Retinal pigment epithelial cell (primary cell): ENCODE results near the gene PANX2.

Source experiments
- DNase-seq: peaks from one replicate; pipeline ENCODE4 v3.0.0-alpha.2; 2010; ENCODE audit warnings: low read depth
- H3K4me3 ChIP-seq: 2 replicates; pipeline ENCODE4 v1.5.1; 2011; ENCODE audit warnings: mild to moderate bottlenecking, low read length, control low read depth, moderate library complexity
- TF ChIP-seq, protein P1 (sequence below): conservative IDR thresholded peaks from 2 replicates; pipeline ENCODE4 v1.5.1; 2011; ENCODE audit warnings: low read depth, low read length, control low read depth, inconsistent platforms

Gene PANX2

DNA sequence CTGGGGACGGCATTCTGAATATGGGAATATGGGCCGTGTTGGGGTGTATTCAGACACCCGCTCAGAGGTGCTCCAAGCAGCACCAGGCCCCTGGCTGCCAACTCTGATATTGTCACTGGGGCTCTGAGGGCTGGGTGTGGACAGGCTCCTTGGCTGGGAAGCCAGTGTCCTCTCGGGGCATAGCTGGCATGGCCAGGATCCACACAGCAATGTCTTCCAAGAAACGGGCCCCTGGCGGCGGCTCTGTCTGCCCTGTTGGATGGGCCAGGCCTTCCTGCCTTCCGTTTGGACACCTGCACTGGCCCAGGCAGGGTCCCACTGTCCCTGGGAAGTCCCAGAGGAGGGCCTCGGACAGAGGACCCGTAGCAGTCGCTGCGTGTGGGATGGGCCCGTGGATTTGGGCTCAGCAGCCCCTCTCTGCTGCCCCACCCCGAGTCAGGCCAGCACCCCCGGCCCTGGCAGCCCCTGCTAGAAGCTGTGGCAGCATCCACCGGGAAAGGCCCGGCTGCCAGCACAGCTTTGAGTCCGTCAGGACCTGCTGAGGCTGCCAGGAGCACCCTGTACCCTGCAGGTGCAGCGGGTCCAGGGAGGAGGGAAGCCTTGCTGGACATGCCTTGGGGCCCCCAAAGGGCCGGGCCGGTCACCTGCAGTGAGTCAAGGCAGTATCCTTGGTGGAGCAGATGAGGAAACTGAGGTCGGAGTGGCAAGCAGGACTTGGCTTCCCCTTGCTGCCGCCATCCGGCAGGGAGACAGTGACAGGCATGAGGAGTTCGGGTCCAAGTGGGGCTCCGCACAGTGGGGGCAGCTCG, 4.1 kb downstream of the PANX2 start:
- TF ChIP-seq, protein P1, sequence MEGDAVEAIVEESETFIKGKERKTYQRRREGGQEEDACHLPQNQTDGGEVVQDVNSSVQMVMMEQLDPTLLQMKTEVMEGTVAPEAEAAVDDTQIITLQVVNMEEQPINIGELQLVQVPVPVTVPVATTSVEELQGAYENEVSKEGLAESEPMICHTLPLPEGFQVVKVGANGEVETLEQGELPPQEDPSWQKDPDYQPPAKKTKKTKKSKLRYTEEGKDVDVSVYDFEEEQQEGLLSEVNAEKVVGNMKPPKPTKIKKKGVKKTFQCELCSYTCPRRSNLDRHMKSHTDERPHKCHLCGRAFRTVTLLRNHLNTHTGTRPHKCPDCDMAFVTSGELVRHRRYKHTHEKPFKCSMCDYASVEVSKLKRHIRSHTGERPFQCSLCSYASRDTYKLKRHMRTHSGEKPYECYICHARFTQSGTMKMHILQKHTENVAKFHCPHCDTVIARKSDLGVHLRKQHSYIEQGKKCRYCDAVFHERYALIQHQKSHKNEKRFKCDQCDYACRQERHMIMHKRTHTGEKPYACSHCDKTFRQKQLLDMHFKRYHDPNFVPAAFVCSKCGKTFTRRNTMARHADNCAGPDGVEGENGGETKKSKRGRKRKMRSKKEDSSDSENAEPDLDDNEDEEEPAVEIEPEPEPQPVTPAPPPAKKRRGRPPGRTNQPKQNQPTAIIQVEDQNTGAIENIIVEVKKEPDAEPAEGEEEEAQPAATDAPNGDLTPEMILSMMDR: no peak

DNA sequence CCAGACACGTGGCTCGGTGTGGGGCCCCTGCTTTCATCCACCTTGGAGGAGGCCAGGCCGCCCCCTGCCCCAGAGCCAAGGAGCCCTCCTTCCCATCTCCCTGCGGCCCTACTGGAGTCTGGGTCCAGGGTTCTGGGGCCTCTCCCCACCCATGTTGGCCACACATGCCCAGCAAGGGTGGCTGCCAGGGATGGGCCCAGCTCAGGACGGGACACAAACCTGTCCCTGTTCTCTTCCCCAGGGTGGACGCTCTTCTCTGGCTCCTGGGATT, 4.6 kb downstream of the PANX2 start:
- no peak for DNase-seq
- TF ChIP-seq, protein P1: no peak
- no peak overlapping the region for H3K4me3 ChIP-seq

More for the DNA sequence above, 4.1 kb downstream of the PANX2 start:
- no peak for DNase-seq
- H3K4me3 ChIP-seq: no peak overlapping the region

DNA sequence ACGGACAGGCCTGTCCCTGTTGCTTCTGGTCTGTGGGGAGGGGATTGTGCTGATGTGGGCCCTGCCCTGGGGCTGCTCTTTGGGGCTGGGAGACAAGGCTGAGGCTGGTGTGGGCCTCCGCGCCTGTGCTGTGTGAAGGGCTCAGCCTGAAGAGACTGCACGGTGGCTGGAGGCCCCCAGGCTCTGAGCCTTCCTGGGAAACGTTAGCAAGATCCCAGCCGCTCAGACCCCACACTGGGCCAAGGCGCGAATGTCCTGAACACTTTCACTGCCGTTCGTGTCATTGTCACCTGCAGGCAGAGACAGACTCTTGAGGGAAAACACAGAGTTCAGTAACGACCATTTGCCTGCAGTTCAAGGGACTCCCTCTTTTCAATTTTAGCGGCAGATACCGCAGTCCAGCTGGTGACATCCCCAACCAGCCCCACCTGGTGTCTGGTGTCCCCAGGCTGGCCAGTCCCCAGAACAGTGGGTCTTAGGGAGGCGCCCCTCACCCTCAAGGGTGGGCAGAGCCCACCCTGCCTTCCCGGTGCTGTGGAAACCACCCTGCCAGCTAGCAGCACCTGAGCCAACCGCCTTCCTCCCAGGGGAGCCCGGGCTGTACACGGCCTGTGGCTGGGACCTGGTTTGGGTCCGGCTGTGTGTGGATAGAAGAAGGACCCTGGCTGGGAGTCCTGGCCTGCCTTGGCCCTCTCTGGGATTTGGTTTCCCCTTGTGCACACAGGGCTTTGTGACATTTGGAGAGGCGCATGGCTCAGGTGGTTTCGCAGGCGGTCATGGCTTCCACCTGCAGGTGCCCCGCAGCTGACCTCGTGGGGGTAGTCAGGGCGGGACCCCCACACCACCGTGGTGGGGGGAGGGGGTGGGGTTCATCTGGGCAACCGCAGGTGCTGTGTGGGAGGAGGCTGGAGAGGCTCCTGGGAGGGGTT, 5.7 kb downstream of the PANX2 start:
- DNase-seq: no peak
- TF ChIP-seq, protein P1: no peak
- H3K4me3 ChIP-seq: no peak overlapping the region

DNA sequence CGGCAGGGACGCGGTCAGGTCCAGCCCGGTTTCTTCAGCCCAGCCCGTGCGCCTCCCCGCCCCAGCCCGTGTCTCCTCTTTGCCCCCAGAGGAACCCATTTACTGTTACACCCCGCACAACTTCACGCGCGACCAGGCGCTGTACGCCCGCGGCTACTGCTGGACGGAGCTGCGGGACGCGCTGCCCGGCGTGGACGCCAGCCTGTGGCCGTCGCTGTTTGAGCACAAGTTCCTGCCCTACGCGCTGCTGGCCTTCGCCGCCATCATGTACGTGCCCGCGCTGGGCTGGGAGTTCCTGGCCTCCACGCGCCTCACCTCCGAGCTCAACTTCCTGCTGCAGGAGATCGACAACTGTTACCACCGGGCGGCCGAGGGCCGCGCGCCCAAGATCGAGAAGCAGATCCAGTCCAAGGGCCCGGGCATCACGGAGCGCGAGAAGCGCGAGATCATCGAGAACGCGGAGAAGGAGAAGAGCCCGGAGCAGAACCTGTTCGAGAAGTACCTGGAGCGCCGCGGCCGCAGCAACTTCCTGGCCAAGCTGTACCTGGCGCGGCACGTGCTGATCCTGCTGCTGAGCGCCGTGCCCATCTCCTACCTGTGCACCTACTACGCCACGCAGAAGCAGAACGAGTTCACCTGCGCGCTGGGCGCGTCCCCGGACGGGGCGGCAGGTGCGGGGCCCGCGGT, 6.5 kb downstream of the PANX2 start:
- TF ChIP-seq, protein P1: no peak
- no peak overlapping the region for H3K4me3 ChIP-seq
- DNase-seq: no peak

DNA sequence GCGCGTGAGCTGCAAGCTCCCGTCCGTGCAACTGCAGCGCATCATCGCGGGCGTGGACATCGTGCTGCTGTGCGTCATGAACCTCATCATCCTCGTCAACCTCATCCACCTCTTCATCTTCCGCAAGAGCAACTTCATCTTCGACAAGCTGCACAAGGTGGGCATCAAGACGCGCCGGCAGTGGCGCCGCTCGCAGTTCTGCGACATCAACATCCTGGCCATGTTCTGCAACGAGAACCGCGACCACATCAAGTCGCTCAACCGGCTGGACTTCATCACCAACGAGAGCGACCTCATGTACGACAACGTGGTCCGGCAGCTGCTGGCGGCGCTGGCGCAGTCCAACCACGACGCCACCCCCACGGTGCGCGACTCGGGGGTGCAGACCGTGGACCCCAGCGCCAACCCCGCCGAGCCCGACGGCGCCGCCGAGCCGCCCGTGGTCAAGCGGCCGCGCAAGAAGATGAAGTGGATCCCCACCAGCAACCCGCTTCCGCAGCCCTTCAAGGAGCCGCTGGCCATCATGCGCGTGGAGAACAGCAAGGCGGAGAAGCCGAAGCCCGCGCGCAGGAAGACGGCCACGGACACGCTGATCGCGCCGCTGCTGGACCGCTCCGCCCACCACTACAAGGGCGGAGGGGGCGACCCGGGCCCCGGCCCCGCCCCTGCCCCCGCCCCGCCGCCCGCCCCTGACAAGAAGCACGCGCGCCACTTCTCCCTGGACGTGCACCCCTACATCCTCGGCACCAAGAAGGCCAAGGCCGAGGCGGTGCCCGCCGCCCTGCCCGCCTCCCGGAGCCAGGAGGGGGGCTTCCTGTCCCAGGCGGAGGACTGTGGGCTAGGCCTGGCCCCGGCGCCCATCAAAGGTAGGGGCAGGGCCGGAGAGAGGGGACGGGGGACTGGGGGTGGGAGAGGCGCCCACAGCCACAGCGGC, 7.3 kb downstream of the PANX2 start:
- H3K4me3 ChIP-seq: no peak overlapping the region
- no peak for DNase-seq
- TF ChIP-seq, protein P1: no peak

DNA sequence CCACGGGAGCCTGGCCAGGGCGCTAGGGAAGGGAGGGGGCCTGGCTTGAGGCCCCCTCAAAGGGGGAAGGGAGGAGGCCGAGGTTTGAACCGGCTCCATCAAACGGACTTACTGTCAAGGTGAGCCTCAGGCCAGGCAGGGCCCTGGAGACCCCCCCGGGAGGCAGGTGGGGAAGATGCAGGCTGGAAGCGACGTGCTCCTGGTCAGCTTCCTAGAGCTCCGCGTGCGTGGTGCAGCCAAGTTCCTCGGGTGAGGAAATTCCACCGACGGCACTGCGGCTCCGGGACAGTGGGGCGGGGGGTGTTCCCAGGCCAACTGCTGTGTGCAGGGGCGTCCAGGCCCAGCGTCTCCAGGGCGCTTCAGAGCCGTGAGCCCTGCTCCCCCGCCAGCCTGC, 7.9 kb downstream of the PANX2 start:
- DNase-seq: no peak
- TF ChIP-seq, protein P1: no peak
- H3K4me3 ChIP-seq: no peak overlapping the region
